HL-60 (cell line): Measurements from ENCODE around the gene FSCN2.

Source experiments
- GABPA ChIP-seq: IDR thresholded peaks from 2 replicates; pipeline ENCODE4 v1.6.1; 2012; ENCODE audit warnings: low read depth
- POLR2AphosphoS5 ChIP-seq: IDR thresholded peaks from 2 replicates; pipeline ENCODE4 v1.6.1; 2012; ENCODE audit warnings: low read depth
- REST ChIP-seq: IDR thresholded peaks from 2 replicates; pipeline ENCODE4 v1.6.1; 2012; ENCODE audit warnings: low read depth; ENCODE audit not compliant: insufficient replicate concordance
- SPI1 ChIP-seq: IDR thresholded peaks from 2 replicates; pipeline ENCODE4 v1.6.1; 2012; ENCODE audit warnings: low read depth, mild to moderate bottlenecking, borderline replicate concordance
- TF ChIP-seq, protein P1 (sequence below): IDR thresholded peaks from one replicate; pipeline ENCODE4 v1.5.1; 2011; ENCODE audit warnings: low read length, control low read depth, inconsistent platforms; ENCODE audit not compliant: insufficient read depth

DNA sequence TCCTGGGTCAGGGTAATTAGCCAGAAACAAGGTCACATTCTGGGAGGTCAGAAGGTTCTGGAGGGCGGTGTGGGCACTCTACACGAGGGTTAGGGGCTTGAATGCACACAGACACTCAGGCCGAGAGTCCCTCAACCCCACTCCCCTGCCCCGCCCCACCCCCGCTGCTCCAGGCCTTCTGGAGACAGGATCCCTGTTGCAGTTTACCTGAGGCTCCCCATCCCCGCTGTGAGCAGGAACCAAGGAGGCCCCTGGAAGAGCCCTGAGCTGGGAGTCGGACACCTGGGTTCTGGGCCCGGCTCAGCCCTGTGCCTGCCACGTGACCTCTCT is 11.2 kb upstream of the FSCN2 start:
- TF ChIP-seq, protein P1, sequence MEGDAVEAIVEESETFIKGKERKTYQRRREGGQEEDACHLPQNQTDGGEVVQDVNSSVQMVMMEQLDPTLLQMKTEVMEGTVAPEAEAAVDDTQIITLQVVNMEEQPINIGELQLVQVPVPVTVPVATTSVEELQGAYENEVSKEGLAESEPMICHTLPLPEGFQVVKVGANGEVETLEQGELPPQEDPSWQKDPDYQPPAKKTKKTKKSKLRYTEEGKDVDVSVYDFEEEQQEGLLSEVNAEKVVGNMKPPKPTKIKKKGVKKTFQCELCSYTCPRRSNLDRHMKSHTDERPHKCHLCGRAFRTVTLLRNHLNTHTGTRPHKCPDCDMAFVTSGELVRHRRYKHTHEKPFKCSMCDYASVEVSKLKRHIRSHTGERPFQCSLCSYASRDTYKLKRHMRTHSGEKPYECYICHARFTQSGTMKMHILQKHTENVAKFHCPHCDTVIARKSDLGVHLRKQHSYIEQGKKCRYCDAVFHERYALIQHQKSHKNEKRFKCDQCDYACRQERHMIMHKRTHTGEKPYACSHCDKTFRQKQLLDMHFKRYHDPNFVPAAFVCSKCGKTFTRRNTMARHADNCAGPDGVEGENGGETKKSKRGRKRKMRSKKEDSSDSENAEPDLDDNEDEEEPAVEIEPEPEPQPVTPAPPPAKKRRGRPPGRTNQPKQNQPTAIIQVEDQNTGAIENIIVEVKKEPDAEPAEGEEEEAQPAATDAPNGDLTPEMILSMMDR: no peak
- no peak for TF ChIP-seq POLR2AphosphoS5
- TF ChIP-seq REST: no peak
- TF ChIP-seq SPI1: no peak
- no peak for TF ChIP-seq GABPA
